ENCODE results near the gene GPATCH2L.
A peak's percentile ranks its signal among the peaks of the same experiment; 100 is the strongest.

The GPATCH2L gene

DNA sequence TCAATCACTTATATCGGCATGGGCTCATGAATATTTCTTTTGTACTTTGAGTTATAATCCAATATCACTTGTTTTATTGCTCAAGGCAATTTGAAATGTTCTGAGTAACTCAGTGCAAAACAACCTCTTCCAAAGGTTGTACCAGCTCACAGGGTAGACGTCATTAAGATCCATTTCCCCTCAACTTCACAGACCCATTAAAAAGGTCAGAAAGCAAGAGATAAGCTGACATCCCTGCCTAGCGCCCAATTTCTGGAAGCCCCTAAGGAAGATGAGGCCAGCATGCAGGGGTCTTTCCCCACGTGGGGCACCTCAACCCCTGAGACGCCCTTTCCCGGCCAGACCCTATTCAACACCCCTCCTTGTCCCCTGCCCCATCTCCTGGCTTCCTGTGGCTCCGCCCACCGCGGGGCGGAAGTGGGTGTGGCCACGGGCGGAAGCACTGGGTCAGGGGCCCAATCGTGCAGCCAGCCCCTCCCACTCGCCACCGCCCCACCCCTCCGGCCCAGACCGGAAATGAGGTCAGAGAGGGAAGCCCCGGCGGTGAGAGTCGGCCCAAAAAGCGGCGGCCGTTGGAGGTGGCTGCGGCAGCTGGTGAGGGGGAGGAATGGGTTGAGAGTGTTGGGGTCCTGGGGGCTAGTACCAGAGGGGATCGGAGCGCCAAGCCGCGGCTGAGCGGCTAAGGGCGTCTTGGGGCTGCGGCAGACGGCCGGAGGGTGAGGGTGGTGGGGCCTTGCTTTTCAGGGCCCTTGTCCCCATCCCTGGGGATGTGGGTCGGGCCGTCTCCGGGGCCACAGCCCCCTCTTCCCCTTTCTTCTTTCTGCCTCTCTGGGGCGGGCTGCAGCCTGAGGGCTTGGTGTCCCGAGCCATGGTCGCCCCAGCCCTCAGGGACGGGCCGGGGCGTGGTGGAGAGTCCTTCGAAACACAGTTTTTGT lies at the start of gene GPATCH2L:
GPATCH2L (plus strand) TSS at position 525 of the 935 bp plus-strand sequence. CDS start 2,442 bp downstream, outside the sequence.
- peak; percentile 99 for DNase-seq

DNA sequence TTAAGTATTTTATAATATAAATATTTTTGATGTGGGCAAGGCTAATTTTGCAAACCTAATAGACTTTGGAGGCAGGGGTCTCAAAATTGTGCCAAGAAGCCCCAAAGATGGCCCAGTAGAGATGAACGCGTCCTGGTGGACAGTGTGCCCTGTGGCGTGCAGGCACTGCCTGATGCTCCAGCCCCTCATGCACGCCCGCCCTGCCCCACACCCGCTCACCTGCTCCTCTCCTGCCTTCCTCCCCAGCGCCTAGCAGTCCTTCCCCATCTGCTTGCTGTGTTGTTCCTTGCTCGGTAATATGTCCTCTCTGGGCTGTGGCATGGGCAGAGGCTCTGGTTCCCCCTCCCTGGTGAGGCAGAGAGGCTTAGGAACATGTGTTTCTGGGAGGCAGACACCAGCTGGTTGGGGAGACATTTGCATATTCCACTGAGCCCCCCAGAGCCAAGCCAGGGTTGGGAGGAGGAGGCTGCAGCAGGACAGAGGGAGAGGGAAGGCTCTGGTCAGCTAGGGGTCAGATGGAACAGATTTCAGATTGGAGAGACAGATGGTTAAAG lies 46.8 kb upstream of the GPATCH2L start:
- no peak for DNase-seq

DNA sequence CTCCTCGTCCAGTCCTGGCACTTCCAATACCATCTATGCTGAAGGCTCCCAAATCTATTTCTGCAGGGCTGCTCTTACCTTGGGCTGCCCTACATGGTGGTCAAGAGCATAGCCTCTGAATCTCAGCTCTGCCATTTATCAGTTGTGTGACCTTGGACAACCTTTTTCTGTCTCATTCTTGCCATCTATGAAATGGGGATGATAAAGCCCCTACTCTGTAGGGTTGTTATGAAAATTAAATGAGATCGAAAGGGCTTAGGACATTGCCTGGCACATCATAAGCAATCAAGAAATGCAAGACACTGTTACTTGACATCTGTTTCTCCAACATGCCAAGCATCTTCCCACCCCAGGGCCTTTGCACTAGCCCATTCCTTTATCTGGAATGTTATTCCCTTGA lies 45.5 kb upstream of the GPATCH2L start:
- no peak for DNase-seq

DNA sequence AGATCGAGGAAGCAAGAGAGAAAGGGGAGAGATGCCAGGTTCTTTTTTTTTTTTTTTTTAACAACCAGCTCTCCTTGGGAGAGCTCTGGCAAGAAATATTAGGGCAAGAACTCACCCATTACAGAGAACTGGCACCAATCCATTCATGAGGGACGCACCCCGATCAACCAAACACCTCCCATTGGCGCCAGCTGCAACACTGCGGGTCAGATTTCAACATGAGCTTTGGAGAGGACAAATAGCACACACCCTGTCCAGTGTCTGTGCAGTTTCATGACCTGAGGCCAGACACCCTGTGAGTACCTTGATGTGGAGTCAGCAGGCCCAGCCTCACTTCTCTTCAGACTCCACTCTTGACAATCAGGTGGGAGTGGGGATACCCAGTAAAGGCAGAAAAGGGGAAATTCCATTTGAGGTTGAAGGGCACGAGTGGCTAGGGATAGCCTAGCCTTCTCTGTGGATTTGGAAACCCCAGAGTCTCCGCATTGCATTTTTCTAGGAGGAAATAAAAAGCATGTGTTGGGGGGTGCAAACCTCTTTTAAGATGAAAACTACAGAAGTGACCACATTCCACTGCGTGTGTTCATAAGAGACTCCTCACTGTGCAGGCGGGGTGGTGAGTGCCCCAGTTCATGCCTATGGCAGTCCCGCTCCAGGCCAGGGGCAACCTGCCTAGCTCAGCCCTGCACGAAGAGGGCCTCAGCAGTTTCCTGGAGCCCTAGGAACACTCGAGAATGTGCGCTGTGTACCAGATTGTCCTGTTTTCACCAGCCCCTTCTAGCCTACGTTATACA lies 42.4 kb upstream of the GPATCH2L start:
- DNase-seq: no peak

DNA sequence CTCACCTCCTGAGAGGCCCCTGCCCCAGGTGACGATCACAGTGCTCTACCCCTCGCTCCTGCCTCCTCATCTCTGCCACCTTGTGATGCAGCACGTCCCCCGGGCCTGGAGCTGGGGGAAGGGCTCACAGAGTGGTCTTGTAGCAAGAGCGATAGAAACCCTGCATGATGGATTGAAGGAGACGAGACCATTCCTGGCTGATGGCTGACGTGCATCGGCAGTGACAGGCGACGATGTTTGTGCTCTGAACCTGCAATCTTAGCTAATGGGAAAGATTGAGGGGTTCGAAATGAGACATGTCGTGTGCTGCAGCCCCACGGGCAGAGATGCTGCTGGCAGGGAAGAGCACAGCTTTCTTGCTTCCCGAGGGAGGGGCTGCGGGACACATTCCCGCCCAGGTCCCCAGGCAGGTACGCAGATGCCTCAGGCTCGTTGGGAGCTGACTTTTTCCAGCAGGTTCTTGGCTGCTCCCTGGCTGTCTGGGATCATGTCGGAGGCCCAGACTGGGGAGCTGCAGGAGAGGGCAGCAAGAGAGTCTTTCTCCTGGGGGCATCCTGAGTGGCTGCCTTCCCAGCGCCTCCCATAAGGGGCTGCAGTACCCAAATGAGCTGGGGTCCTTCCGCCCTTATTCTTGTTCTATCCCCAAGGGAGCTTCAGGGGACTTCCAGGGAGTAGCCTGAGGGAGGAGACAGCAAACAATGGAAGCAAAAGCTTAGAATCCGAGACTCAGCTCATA lies 38.7 kb upstream of the GPATCH2L start:
- no peak for DNase-seq

DNA sequence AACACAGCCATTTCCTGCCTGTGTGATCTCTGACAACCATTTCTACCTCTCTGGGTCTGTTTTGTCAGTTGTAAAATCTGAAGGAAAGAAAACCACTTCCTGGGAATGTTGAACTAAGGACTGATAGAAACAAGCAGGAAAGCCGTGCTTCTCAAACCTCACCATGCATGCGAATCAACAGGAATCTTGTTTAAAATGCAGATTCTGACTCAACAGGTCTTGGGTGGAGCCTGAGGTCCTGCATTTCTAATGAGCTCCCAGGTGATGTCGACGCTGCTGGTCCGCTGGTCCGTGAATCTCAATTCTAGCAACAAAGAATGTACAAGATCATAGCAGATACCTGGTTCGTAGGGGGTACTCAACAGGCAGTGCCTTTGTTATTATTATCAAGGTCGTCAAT lies 38.0 kb upstream of the GPATCH2L start:
- no peak for DNase-seq

DNA sequence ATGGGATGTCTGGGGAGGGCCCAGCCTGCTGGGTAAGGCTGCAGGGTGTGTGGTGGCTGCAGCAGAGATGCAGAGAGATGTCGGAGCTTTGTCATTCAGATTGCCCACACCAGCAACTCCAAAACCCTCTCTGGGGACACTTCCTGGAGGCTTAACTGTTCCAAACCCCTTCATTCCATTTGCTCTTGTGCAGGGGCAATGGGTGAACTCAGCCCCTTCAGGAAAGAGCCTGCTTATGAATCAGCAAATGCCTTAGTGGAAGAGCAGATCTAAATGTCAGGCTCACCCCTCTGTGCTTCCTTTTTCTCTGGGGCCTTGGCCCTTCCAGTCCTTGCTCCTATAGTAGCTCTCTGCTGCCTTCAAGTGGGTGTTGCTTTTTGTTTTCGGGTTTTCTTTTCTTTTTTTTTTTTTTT lies 36.7 kb upstream of the GPATCH2L start:
- no peak for DNase-seq

DNA sequence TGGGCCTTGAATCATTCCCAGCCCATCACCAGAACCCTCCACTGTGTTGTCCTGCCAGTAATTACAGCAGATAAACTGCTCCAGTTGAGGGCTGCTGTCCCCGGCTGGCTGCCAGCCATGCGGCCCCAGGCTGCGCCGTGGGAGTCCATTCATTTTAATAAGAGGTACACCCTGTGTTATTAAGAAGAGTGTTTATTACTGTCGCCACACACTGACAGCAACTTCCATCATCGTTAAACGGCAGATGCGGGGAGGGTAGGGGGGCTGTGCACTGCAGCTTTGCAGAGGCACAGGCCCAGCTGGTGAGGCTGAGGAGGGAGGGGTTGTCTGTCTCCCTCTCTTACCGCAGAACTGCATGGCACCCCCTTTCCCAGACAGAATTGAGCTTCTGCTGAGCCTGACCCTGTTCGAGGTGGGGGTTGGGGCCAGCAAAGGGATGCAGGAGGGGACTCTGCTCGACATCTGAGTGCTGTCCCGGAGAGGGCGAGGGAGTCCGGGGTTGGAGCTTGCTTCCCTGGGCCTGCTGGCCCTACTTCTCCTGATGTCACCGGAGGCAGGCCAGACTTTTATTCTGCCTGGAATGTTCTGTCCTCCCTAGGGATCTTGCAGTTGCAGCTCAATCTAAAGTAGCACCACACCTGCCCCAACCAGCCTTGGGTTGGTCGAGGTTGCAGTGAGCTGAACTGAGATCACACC lies 33.8 kb upstream of the GPATCH2L start:
- no peak for DNase-seq

DNA sequence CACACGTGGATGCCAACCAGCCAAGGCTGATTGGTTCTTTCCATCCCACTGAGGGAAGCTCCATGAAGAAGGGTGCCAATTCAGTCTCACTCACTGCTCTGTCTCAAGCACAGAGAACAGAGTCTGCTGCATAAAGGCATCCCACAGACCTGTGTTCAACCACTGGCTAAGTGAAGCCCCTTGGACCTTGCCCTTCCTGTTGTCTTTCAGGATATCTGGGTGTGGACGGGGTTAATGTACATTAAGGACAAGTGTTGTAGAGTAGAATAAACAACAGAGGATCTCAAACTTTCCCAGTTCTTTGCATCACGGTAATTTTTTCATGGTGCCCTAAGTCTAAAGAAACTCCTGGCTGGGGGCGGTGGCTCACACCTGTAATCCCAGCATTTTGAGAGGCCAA lies 33.1 kb upstream of the GPATCH2L start:
- no peak for DNase-seq

DNA sequence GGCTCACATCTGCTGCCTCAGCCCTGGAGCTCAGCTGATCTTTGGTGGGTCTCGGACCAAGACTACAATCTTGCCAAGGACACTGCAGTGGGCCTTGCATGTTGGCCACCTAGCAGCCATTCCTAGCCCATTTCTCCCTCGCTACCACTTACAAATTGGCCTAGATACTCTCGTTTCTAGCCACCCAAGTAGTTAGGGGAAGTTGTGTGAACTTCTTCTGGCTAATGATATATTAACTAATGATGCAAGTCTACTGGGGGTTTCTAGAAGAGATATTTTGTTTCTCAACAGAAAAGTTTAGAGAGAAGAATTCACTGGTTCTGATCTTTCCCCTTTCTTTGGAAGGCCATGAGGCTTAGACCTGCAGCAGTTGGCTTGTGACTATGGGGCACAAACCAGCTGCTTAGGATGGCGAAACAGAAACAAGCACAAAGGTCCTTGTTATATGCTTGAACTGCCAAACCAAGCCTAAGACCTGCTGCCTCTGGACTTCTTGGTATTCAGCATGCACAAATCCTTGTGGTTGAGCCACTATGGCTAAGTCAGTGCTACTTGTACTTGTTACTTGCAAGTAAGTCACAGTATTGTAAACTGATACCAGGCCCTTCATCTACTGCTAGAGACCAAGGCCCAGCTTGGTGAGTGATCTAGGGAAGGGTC lies 30.5 kb upstream of the GPATCH2L start:
- no peak for DNase-seq

DNA sequence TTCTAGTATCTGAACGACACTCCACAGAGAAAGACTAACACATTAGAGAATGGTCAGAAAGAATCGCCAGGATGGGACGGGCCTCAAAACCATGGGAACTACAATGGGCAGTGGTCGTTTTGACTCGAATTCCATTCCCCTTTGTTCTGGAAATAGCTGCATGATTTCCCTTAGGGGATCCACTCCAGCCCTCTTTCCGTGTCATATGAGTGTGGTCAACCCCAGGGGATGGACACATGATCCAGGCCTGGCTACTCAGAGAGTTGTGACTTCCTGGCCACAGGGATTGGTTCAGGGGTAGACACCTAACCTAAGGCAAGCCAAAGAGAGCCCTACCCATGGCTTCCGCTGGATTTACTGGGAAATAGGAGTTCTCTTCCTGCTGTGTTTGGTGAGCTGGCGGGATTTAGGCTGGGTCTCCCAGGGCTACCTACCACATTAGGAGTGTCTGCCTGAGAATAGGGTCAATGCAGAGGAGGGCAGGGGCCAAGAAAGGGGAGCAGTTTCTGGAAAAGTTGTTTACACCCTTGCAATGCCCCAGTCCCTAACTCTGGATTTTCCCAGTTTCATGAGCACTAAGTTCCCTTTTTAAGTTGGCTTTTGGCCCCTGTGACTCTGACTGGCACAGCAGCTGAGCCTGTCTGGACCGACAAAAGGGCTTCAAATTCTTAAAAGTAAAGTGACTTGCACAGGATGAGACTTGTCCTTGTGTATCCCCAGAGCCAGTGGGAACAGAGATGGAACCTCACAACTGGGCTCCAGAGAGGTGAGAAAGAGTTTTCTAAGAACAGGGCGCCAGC lies 28.1 kb upstream of the GPATCH2L start:
- DNase-seq: no peak

DNA sequence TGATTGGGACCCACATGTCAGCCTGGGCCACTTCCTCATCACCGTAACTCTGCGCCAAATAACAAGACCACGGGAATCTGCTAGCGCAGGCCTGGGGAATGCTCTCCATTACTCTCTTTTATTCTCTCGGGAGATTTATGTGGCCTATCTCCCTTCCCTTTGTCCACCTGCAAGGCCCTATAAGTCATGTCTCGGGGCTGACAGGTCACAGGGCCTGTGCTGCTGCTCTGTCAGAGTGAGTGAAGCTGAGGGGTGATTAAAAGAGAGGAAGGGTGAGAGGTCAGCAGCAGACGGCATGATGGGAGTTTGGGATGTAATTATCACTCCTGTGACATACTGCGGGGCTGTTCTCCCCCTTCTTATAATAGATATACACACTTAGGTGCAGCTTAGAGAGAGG lies 26.2 kb upstream of the GPATCH2L start:
- DNase-seq: no peak

DNA sequence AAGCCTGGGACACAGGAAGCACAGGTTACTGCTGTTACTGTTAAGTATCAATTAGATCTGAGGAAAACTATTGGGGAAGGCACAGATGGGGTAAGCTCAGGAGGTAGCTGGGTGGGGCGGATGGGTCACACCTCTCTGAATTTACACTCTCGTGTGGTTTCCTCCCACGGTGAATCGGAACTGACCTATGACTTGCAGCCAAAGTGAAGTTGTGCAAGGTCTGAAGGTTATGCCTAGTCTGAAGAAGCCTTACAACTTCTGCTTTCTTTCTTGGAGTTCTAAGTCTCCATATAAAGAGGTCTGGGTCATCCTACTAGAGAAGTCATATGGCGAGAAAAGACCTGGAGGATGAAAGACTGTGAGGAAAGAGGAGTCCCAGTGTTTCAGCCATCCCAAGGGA lies 25.6 kb upstream of the GPATCH2L start:
- no peak for DNase-seq

DNA sequence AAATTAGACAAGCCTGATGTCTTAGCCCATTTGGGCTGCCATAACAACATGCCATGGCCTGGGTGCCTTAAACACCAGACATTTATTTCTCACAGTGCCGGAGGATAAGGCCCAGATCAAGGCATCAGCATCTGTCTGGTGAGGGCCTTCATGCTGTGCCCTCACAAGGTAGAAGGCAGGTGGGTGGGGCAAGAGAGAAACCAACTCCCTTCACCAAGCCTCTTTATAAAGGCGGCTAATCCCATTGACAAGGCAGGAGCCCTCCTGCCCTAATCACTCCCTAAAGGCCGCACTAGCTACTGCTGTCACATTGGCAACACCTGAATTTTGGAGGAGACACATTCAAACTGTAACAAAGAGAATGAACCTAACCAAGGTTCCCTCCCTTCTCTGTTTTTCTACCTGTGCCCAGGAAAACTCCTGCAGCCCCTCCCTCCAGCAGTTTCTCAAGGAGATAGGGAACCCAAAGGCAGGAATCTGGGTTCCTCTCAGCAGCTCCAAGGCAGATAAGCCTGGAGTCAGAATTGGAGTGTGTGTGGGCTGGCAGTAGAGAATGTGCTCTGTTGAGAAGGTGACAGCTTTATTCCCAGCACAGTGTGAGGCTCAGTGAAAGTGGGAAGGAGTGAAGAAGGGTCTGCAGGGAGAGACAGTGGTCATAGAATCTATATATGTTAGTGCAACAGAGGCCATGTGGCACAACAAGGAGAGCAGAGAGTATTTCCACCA lies 21.7 kb upstream of the GPATCH2L start:
- DNase-seq: no peak

DNA sequence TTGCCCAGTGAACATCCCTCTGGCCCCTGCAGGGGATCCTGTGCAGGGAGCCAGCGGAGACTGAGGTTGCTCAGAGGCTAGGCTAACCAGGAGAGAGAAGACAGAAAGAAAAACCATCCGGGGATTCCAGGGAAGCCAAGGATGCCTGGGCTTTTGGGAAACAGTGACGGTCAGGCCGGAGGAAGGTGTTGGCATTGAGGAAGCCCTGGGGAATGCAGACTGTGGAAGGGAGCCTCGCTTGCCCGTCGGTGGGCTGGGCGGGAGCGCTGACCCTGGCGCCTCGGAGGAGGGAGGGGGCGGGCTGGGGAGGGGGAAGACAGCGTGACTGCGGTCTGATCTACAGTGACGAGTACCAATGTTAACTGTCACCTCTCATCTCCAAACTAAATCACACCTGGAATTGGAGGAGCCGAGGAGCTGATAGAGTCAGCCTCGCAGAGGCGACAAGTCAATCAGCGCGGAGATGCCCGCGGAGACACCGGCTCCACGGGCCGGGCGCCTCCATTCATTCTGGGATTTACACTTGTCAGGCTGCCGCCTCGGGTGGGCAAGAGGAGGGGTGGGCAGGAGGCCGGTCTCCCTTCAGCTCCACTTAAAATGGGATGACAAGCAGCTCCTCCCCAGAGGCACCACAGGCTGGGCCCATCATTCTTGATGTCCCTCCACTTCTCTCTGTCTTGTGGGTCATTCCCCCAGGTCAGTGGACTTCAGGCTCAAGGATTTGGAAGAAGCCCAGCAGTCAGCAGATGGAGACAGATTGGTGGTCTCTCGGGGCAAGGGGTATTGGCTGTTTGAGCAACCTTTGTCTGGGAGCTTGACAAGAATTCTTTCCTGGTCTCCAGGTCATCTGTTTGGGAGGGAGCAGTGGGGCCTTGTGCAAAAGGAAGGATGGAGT lies 20.4 kb upstream of the GPATCH2L start:
- no peak for DNase-seq

DNA sequence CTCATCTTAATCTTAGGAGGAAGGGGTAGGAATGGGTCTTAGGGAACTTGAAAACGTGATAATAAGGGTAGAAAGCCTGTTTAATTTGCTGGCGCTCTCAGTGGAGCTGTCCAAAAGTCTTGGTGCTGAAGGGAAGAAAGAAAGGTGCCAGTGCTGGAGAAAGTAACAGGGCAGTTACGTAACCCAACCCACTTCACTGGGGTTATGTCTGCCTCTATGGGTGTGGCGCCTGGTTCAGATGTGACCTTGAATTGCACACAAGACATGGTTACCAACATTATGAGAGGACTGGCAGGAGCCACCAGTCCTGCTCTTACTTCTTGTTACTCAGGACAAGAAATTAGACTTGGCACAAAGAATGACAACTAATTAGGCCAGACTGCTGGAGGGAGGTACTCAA lies 18.6 kb upstream of the GPATCH2L start:
- no peak for DNase-seq

DNA sequence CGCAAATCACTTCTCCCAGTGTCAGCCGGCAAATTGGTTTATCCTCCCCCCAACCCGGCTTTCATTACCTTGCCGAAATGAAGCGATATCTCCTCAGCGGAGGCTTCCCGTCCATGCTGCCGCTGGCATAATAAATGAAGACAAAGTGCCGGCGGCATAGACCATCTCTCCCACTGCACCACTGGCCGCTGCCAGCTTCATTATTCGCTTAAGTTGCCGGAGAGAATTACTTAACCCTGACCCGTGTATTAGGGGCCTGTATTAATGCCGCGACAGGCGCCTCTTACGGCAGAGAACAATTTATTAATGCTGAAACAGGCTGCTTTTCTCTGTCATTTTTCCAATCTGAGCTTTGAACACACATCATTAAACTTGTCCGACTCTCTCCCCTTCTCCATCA lies 17.5 kb upstream of the GPATCH2L start:
- no peak for DNase-seq

DNA sequence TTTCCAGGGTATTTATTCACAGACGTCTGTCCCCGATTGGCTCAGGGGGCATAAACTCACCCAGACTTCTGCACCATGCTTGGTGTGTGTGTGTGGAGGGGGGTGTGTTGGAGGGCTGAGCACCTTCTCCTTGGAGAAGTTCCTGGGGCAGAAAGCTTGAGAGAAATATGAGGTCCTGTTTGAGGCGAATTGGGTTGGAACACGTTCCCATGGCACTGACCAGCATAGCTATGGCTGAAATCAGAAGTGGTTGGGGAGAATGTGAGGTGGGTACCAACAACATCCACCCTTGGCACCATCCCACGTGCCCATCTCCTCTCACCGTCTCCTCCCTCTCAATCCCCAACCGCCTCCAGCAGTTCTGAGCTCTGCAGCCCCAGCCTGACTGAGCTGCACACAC lies 16.0 kb upstream of the GPATCH2L start:
- DNase-seq: no peak

DNA sequence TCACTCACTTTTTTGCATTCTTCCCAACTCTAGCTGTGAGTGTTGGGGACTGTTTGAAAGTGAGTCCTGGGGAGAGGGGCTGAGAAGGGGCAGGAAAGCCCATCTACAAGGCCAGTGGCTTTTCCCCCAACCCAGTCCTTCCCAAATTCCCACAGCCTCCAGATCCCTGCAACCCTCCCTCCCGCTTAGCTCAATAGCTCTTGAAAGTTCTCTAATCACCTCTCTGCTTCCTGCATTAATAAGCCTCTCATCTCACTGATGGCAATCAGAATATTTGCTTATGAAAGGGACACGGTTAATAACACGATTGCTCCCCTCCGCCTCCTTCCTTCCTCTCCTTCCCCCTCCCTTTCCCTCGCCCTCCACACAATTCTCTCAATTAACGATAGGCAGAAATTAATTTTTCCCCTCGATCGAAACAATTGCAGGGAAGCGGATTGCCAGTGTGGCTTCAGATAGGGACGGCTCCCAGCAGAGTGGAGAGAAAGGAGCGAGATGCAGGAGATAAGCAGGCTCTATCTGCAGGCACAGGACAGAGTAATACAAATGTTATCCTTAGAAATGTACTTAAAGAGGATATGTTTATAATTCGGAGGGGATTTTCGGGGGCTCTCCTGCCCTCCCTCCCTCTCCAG lies 15.1 kb upstream of the GPATCH2L start:
- DNase-seq: no peak
